CD4-positive, alpha-beta T cell treated with Interleukin-17A for 4 hours (primary cell): ENCODE results near the gene PPP2R3A.
"Not testable (repeated sequence)": the region's sequence is repeated elsewhere in the genome, so short reads cannot be mapped to it uniquely, and the experiment has no call there.

Experiments used
- DNase-seq: peaks from one replicate; pipeline ENCODE4 v3.0.0-alpha.2; 2020; ENCODE audit warnings: mixed read lengths

The PPP2R3A gene

DNA sequence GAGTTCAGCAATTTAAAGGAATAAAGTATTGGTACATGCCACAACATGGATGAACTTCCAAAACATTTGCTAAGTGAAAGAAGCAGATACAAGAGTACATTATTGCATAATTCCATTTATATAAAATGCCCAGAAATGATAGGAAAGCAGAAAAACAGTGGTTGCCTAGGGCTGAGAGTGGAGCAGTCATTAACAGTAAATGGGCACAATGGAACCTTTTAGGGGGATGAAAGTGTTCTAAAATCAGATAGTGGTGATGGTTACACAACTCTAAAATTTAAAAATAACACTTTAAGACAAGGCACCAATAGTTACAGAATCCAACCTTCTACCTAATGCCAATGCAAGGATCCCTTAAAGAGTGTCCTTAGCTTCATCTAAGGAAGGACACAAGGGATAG, 196.0 kb downstream of the PPP2R3A start:
- DNase-seq: no peak

GRCh38 chr3:136162322-136162721, 196.8 kb downstream of the PPP2R3A start:
- DNase-seq: no peak

GRCh38 chr3:136163607-136164006, 198.1 kb downstream of the PPP2R3A start:
- not testable (repeated sequence) for DNase-seq

DNA sequence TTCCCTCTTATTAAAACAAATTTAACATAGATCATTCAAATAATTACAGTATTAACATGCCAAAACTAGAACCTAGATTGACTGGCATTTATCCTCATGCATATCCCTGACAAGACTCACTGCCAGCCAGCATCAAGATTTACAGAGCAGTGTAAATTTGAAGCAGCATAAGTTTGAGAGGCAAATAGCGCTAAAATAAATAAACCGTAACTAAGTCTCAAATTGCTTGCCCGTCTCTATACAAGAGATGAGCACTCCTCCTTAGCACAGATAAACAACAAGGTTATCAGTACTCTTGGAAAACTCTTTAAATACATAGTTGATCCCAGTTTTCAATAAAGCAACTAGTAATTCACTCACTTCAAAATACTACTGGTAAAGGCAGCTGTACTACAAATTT, 201.0 kb downstream of the PPP2R3A start:
- no peak for DNase-seq

GRCh38 chr3:136168236-136168635, 202.7 kb downstream of the PPP2R3A start:
- DNase-seq: not testable (repeated sequence)

DNA sequence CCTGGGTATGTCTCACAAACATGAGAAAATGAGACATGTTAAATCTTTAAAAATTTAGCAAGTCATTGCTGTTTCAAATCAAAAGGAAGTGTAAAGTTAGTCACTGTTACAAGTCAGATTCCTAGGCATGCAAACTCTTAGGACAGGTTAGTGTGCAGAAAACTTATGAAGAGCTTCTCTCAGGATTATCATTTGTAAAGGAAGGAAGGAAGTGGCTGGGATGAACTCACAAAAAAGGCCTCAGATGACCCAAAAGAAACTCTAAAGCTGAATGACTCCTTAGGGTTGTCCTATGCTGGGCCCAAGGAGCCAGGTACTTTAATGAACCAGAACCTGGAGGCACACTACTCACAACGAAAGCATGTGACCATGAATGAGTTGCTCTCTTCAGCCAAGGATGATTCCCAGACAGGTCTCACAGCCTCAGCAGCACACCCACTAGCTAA, 205.6 kb downstream of the PPP2R3A start:
- DNase-seq: no peak

DNA sequence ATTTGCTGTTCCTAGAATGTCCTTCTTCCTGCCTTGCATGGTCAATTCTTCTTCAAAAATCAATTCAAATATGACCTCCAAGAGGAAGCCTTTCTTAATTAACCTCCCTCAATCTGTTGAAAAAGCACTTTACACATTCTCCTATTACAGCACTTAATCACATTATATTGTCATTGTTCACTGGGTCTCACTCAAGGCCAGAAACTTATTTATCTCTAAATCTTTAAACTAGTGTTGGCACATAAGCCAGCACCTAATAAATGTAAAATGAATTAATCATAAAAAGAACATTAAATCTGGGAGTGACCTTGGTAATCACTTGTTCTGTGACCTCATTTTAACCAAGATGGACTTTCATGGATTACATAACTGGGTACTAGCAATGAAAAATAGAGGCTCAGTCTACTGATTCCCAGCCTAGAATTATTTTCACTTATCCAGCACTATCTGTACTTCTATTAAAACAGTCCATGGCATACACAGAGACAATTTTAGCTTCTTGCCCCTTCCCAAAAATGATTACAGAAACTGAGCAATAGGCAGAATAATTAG, 208.5 kb downstream of the PPP2R3A start:
- DNase-seq: no peak

- DNase-seq: no peak
These were observed 212.3 kb downstream of the PPP2R3A start for GRCh38 chr3:136177876-136178275.

DNA sequence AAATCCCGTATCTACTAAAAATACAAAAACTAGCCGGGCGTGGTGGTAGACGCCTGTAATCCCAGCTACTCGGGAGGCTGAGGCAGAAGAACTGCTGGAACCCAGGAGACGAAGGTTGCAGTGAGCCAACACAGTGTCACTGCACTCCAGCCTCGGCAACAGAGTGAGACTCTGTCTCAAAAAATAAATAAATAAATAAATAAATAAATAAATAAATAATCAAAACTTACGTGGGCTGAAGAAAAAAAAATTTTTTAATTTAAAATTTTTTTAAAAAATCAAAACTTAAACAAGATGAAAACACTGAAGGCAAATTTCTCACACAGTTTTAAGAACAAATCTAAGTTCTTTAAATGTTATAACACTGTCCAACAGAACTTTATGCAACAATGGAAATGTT, 216.2 kb downstream of the PPP2R3A start:
- DNase-seq: no peak

DNA sequence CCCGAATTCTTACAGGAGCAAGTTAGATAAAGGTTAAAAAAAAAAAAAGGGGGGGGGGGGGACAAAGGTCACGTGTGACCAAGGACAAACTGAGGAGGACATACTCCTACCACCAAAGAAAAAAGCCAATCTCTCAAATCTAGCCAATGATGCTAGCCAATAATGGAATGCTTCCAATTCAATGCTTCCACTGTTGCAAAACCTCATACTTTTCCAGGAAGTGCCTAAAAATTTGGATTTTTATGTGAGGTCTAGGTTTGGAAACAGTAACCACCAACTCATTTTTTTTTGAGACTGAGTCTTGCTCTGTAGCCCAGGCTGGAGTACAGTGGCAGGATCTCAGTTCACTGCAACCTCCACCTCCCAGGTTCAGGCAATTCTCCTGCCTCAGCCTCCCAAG, 219.2 kb downstream of the PPP2R3A start:
- DNase-seq: no peak

DNA sequence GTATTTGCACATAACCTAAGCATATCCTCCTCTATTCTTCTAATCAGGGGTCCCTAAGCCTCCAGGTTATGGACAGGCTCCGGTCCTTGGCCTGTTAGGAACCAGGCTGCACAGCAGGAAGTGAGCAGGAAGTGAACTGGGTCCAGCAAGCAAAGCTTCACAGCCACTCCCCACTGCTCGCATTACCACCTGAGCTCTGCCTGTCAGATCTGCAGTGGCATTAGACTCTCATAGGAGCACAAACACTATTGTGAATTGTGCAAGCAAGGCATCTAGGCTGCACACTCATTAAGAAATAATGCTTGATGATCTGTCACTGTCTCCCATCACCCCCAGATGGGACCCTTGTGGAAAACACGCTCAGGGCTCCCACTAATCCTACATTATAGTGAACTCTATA, 220.8 kb downstream of the PPP2R3A start:
- DNase-seq: peak; percentile 50

DNA sequence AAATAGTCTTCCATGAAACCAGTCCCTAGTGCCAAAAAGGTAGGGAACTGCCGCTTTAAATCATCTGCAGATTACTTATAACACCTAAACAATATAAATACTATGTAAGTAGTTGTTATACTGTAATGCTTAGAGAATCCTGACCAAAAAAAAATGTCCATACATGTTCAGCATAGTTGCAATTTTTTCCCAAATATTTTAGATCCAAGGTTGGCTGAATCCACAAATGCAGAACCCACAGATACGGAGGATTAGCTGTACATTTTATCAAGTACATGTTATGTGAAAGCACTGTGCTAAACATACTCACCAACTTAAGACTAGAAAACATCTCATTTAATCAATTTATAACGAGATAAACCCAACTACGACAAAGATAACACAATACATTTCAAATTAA, 221.3 kb downstream of the PPP2R3A start:
- no peak for DNase-seq

DNA sequence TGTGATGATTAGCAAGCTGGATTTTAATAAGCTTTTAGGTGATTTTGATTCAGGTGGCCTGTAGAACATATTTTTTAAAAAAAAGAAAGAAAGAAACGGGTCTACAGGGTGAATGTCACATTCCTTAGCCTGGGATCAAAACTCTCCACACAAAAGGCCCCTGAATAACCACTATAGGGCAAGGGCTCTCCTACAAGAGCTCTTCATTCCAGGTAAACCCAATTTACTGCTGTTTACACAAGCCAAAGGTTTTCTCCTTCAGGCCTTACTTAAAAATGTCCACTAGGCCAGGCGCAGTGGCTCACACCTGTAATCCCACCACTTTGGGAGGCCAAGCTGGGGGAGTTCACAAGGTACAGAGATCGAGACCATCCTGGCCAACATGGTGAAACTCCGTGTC, 222.3 kb downstream of the PPP2R3A start:
- no peak for DNase-seq

DNA sequence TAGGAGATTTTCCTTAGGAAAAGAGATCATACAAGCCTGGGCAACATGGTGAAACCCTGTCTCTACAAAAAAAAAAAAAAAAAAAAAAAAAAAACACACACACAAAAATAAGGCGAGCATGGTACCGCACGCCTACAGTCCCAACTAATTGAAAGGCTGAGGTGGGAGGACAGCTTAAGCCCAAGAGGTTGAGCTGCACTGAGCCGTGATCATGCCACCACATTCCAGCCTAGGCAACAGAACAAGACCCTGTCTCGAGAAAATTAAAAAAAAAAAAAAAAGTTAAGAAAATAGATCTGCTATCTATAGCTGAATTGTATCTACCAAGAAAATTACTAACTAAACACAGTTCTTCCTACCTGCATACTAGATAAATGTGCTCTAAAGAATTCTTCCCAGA, 223.5 kb downstream of the PPP2R3A start:
- no peak for DNase-seq

DNA sequence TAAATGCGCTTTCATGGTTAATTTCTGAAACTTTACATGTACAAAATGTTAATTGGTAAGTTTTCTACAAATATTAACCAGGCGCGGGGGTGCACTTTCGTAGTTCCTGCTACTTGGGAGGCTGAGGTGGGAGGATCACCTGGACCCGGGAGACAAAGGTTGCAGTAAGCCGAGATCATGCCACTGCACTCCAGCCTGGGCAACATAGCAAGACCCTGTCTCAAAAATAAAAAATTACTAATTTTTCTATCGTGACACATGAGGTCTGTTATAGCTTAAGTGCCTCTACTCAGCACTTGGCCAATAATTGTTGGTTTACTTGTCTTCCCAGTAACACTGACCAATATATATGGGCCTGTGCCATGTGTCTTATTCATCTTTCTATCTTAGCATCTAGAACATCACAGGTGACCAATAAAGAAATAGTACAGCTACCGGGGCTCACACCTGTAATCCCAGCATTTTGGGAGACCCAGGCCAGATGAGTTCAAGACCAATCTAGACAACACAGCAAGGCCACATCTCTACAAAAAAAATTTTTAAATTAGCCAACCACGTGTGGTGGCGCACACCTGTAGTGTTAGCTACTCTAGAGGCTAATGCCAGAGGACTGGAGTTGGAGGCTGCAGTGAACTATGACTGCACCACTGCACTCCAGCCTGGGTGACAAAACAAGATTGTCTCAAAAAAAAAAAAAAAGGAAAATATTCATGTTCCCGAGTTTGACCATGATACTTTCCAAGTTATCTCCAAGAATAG, 224.5 kb downstream of the PPP2R3A start:
- DNase-seq: no peak

DNA sequence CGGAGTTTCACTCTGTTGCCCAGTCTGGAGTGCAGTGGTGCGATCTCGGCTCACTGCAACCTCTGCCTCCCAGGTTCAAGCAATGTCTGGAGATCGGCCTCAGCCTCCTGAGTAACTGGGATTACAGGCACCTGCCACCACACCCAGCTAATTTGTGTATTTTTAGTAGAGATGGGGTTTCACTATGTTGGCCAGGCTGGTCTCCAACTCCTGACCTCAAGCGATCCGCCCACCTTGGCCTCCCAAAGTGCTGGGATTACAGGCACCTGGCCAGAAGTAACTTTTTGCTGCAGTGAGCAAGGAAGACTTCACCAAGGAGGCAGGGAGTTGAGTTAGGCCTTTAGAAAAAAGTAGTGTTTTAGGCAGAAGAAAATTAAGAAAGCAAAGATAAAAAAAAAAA, 226.7 kb downstream of the PPP2R3A start:
- DNase-seq: not testable (repeated sequence)

- no peak for DNase-seq
These were observed 227.3 kb downstream of the PPP2R3A start for GRCh38 chr3:136192831-136193230.

- DNase-seq: no peak
These were observed 227.9 kb downstream of the PPP2R3A start for GRCh38 chr3:136193278-136194054.

DNA sequence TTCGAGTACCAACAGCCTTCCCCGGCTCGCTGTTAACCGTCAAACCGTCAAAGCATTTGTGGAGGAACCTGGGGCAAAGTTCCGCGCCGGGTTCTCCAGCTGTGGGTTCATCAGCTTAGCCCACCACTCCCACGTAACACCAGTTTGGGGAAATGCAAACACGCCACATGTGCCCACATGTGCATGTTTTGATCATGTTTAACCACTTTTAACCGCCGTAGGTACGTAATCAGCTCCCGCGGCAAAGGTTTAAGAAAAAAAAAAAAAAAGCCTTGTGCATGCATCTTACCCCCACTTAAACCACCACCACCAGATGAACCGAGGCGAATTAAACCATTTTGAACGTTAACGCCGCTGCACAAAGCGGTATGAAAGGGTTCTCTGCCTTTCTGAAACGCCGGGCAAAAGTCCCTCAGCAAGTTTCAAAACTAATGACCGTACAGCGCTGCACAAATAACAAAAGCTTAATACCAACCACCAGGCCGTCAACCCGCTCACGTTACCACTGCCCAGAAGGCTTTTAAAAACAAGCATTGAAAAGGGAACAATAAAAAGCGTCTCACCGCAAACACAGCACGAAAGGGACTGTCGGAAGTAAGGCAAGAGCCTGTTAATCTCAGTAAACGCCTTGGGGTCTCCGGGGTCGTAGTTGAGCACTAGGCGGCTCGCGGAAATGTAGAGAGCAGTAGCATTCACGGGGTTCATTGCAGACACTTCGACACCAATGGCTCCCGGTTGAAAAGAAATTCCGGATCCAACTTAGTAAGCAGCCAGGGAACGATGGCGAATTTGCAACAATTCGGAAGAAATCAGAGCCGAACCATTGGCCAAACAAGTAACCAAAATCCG, 229.1 kb downstream of the PPP2R3A start:
- DNase-seq: peak; percentile 63

- peak; percentile 81 for DNase-seq
These were observed 229.9 kb downstream of the PPP2R3A start for GRCh38 chr3:136195258-136196063.

- no peak for DNase-seq
These were observed 230.5 kb downstream of the PPP2R3A start, which contains the start of gene MSL2 for GRCh38 chr3:136196064-136196400. MSL2 (minus strand) TSS chr3:136196335; CDS start chr3:136195113, 1,222 bp downstream.
